Lower lobe of right lung (tissue), 2 donors: ENCODE results near the gene TNIK. TPM values are rescaled to one million over a fixed set of nuclear protein-coding genes. Genes with fewer than 3 reads are reported as not detected.
A peak's percentile ranks its signal among the peaks of the same experiment; 100 is the strongest.

Experiments used
- ATAC-seq, 2 donors: fragments of 200-7000 bp; cut with Tn5 transposase; one replicate each; pipeline ENCODE4 v1.9.1; 2020 to 2022; ENCODE audit warnings: mild to moderate bottlenecking in 2 of 2, moderate library complexity in 2 of 2
- DNase-seq: peaks from one replicate; pipeline ENCODE4 v3.0.0-alpha.2; 2020
- H3K27ac ChIP-seq: fragments of 200-600 bp; one replicate; pipeline ENCODE4 v1.8.0; 2022
- H3K27me3 ChIP-seq: fragments of 200-600 bp; one replicate; pipeline ENCODE4 v1.8.0; 2022; ENCODE audit warnings: low read depth
- H3K36me3 ChIP-seq: fragments of 200-600 bp; one replicate; pipeline ENCODE4 v1.8.0; 2022; ENCODE audit warnings: mild to moderate bottlenecking
- H3K4me1 ChIP-seq: fragments of 200-600 bp; one replicate; pipeline ENCODE4 v1.8.0; 2022
- H3K4me3 ChIP-seq: fragments of 200-600 bp; one replicate; pipeline ENCODE4 v1.8.0; 2022; ENCODE audit warnings: mild to moderate bottlenecking
- H3K9me3 ChIP-seq: fragments of 200-600 bp; one replicate; pipeline ENCODE4 v1.8.0; 2022
- CTCF ChIP-seq: fragments of 200-600 bp; IDR thresholded peaks from one replicate; pipeline ENCODE4 v1.8.0; 2022; ENCODE audit warnings: antibody characterized with exemption, mild to moderate bottlenecking
- intact Hi-C: fragments of 100-400 bp; cut with DNase I; formaldehyde crosslinking; loops from one replicate; pipeline ENCODE4 v1.11.0; 2022
- total RNA-seq: library from RNA; stranded (reverse); fragmentation: NEBNext Ultra II Directional; extraction: Animal tissue kit (Norgen Biotek cat#: 25700); gene quantifications from one replicate; pipeline ENCODE4 v1.2.1, GENCODE V29; 2021
- donor health status: DM: no; HTN: yes; CAD: no; lungs with severe emphysema.

The TNIK gene
- total RNA-seq, 1 donor from 2014 or later = 29.3 TPM

DNA sequence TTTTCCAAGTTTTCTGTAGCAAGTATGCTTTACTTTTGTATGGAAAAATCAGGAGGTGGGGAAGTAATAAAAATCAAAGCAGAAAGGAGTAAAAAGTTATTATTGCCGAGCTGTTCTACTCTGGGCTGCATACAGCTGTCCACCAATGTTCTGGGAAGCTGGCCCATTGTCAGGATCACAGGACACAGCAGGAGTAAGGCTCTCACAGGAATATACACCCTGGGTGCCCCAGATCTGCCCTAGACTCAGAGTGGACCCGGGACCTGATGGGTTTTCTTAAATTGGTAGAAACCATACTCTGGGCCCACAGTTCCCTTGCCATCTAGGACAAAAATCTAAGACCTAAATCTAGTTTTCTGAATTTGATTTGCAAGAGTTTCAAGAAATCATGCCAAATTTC is 60.4 kb downstream of the TNIK start:
- no peak for DNase-seq
- TF ChIP-seq CTCF = no peak
- H3K4me3 ChIP-seq = no peak overlapping the region
- no peak overlapping the region for H3K27ac ChIP-seq
- no peaks in the 10 kb centered on the region for H3K36me3 ChIP-seq
- no peaks in the 10 kb centered on the region for H3K27me3 ChIP-seq
- intact Hi-C loops = no loop called here
- ATAC-seq = no peak
- H3K9me3 ChIP-seq = no peaks in the 10 kb centered on the region
- H3K4me1 ChIP-seq = no peaks in the 10 kb centered on the region

DNA sequence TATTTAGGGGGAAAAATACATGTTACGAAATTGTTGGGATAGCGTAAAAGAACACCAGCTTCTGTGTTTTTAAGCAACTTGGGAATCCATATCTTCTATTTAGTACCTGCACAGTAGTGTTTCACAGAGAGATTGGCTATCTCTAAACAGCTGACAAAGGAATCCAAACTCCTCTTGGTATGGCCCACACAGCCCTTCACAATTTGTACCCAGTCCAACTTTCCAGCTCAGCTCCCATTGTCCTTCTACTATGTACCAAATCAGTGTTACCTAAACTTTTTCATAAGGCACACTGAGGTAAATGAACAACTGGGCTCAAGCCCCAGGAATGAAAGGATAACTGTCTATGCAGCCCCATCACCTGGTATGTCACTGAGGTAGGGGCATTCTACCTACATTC is 61.9 kb downstream of the TNIK start:
- ATAC-seq (no peak), DNase-seq (no peak)
- H3K4me3 ChIP-seq = no peak overlapping the region
- no peak for TF ChIP-seq CTCF
- intact Hi-C loops = no loop called here
- no peaks in the 10 kb centered on the region for H3K36me3 ChIP-seq
- H3K4me1 ChIP-seq = peaks cover 2% of the 10 kb centered on the region
- no peaks in the 10 kb centered on the region for H3K27me3 ChIP-seq
- H3K27ac ChIP-seq = no peak overlapping the region
- H3K9me3 ChIP-seq = no peaks in the 10 kb centered on the region

DNA sequence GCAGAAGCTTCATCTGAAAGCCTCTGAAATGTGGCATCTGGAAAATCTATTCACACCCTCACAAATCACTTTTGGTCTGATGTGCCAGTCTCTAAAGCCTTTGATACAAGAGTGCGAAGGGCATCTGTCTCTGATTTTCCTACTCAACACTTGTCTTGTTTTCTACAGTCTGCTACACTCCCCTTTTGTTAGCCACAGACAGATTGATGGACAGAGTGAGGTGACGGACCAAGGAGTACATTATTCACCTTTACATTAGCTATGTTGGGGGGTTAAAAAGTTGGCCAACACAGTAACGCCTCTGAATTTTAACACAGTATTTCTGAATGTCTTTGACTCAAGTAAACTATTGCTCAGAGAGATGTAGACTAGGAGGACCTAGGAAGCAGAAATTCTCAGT is 63.1 kb downstream of the TNIK start:
- no peak overlapping the region for H3K27ac ChIP-seq
- H3K9me3 ChIP-seq = no peaks in the 10 kb centered on the region
- DNase-seq = no peak
- ATAC-seq = no peak
- no peak overlapping the region for H3K4me3 ChIP-seq
- TF ChIP-seq CTCF = no peak
- peaks cover 12% of the 10 kb centered on the region for H3K4me1 ChIP-seq
- H3K36me3 ChIP-seq = no peaks in the 10 kb centered on the region
- intact Hi-C loops = no loop called here
- no peaks in the 10 kb centered on the region for H3K27me3 ChIP-seq

DNA sequence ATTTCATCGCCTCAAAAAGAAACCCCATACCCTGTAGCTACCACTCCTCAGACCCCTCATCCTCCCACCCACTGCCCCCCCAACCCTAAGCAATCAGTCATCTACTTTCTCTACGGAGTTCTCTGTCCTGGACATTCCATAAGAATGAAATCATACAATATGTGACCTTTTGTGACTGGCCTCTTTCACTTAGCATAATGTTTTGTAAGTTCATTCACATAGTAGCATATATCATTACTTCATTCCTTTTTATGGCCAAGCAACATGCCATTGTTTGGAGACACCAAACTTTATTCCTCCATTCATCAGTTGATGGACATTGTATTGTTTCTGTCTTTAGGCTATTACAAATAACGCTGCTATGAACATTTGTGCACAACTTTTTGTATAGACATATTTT is 64.2 kb downstream of the TNIK start:
- intact Hi-C loops = no loop called here
- Histone ChIP-seq H3K27me3 (no peaks in the 10 kb centered on the region), H3K9me3 (no peaks in the 10 kb centered on the region), H3K4me3 (no peak overlapping the region), H3K27ac (no peak overlapping the region), H3K4me1 (peaks cover 12% of the 10 kb centered on the region), H3K36me3 (no peaks in the 10 kb centered on the region)
- no peak for TF ChIP-seq CTCF
- ATAC-seq = no peak
- no peak for DNase-seq

DNA sequence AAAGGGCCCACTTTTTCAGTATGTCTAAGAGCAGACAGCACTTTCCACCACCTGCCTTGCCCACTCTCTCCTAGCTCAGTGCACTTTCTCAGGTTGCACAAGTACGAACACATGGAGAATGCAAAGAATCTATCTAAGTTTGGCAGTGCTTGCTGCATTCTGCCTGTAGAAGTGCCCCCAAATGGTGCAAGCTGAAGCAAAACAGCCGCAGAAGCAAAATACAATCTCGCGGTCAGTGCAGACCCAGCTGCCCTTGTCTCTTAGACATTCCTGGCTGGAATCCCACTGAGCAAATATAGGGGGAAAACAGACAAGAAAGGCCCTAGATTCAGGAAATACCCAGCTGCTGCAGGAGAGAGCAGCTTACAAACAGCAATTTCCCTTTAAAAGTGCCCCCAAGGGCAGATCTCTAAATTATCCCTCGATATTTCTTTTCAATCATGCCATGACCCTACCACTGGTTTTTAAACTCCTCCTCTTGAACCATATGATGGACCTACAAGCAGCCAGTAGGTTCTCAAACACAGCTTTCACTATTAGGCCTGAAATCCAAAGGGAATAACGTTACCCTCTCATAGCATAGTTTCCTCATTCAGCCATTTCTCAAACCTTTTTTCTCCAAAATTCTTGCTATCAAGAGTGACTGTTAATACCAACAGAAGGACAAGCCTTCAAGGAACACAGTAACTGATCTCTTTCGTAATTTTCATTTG is 67.0 kb downstream of the TNIK start:
- intact Hi-C loops = no loop called here
- Histone ChIP-seq H3K4me3 (no peak overlapping the region), H3K36me3 (no peaks in the 10 kb centered on the region), H3K9me3 (no peaks in the 10 kb centered on the region), H3K27ac (peak overlapping the region; percentile 18), H3K27me3 (no peaks in the 10 kb centered on the region), H3K4me1 (peaks cover 12% of the 10 kb centered on the region)
- TF ChIP-seq CTCF = no peak
- no peak for DNase-seq
- ATAC-seq = no peak
